NCI-H2107 (cell line): ENCODE measurements around the gene CDPF1.
"Not testable (repeated sequence)": the region's sequence is repeated elsewhere in the genome, so short reads cannot be mapped to it uniquely, and the experiment has no call there.

ENCODE experiments used
- DNase-seq: peaks from one replicate; lab custom pipeline; 2025; lab: John Stamatoyannopoulos, UW

Gene CDPF1

GRCh38 chr22:46224898-46225290 lies 25.2 kb downstream of the CDPF1 start:
- DNase-seq = no peak

GRCh38 chr22:46224044-46224897 lies 25.8 kb downstream of the CDPF1 start:
- DNase-seq = no peak

GRCh38 chr22:46220921-46221320 lies 29.2 kb downstream of the CDPF1 start:
- DNase-seq = no peak

GRCh38 chr22:46219636-46220035 lies 30.5 kb downstream of the CDPF1 start:
- DNase-seq = no peak

- DNase-seq = no peak
Observed at GRCh38 chr22:46214616-46215015, 35.5 kb downstream of the CDPF1 start.

GRCh38 chr22:46214149-46214548 lies 35.9 kb downstream of the CDPF1 start:
- no peak for DNase-seq

- no peak for DNase-seq
Observed at GRCh38 chr22:46213052-46213451, 37.0 kb downstream of the CDPF1 start.

- DNase-seq = no peak
Observed at GRCh38 chr22:46212195-46212594, 37.9 kb downstream of the CDPF1 start.

- DNase-seq = no peak
Observed at GRCh38 chr22:46209262-46209661, 40.8 kb downstream of the CDPF1 start.

GRCh38 chr22:46203601-46203980 lies 46.5 kb downstream of the CDPF1 start:
- no peak for DNase-seq

GRCh38 chr22:46202897-46203600 lies 47.0 kb downstream of the CDPF1 start:
- no peak for DNase-seq

- DNase-seq = no peak
Observed at GRCh38 chr22:46201059-46201757, 48.9 kb downstream of the CDPF1 start.

- not testable (repeated sequence) for DNase-seq
Observed at GRCh38 chr22:46198806-46199205, 51.3 kb downstream of the CDPF1 start.

- DNase-seq = no peak
Observed at GRCh38 chr22:46198274-46198673, 51.8 kb downstream of the CDPF1 start.

GRCh38 chr22:46196278-46196677 lies 53.8 kb downstream of the CDPF1 start:
- no peak for DNase-seq

GRCh38 chr22:46195487-46196165 lies 54.5 kb downstream of the CDPF1 start:
- no peak for DNase-seq
